Subcutaneous adipose tissue (tissue), 4 donors: ENCODE data around the gene FSTL4. TPM values are rescaled to one million over a fixed set of nuclear protein-coding genes. Genes with fewer than 3 reads are reported as not detected.

Experiments used
- CTCF ChIP-seq: fragments of 450-650 bp; IDR thresholded peaks from one replicate; pipeline ENCODE4 v1.5.1; 2016; ENCODE audit warnings: low read depth, mild to moderate bottlenecking, control low read depth, antibody characterized with exemption, moderate library complexity
- total RNA-seq, 4 donors: library from RNA; depleted of rRNA; stranded (reverse); fragments of >200 nt; gene quantifications; one replicate each; pipeline ENCODE4 v1.1.0, GENCODE V29; 2016

FSTL4 gene
- total RNA-seq, 4 donors from 2014 or later, result not detected

DNA sequence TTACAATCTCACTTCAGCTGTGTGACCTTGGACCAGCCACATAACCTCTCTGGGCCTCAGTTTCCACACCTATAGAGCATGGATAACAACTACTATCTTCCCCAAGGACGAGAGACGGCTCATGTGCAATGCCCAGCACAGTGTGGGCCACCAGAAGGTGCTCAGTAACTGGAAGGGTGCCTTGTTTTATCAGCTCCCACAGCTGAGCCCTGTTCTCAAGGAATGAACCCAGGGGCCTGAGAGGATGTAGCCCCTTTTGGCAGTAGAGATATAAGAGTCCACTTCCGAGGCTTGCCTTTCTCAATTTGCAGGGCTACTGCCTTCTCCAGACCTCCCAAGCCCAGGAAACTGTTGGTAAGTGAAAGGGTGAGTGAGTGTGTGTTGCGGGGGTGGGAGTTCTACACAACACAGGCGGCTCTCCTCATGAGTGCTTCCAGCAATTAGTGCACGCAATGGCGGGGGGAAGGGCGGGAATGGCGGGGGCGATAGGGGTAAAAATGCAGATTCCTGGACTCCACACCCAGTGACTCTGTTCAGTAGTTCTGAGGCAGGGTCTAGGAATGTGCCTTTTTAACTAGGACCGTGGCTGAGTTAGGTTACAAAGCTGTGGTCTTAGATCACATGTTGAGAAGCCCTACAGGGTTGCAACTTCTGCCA, 185.1 kb downstream of the FSTL4 start:
- TF ChIP-seq CTCF, result no peak

DNA sequence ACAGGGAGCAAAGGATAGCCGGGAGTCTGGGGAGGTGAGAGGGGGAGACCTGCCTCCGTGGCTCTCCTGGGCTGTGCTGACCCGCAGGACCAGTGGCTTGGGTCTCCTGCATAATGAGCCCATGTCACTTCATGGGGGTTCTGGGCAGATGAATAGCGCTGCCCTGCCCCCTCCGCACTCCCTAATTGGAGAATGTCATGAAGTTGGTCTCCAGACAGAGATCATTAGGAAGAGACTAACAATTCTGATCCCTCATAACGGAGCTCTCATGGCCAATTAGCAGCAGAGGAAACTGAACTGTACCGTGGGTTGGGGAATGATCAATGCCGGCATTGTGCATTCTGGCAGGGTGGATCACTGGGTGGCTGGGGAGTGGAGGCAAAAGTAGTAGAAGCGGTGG, 186.1 kb downstream of the FSTL4 start:
- no peak for TF ChIP-seq CTCF

DNA sequence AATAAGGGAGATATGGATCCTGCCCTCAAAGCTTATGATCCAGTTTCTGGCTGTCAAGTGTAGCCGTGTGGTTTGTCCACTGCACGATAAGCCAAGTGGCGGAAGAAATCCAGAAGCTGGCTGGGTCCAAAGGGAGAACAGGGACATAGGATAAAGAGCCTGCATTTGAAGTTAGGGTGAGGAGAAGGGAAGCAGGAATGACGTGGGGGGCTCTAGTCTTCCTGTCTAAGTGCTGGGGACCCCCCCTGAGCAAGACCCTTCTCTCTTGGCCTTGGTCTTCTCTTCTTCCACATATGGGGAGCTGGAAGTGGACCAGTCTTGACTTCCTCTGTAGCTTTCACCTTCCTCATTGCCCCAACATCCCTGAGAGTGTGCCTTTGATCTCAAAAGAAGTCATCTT, 186.6 kb downstream of the FSTL4 start:
- no peak for TF ChIP-seq CTCF

DNA sequence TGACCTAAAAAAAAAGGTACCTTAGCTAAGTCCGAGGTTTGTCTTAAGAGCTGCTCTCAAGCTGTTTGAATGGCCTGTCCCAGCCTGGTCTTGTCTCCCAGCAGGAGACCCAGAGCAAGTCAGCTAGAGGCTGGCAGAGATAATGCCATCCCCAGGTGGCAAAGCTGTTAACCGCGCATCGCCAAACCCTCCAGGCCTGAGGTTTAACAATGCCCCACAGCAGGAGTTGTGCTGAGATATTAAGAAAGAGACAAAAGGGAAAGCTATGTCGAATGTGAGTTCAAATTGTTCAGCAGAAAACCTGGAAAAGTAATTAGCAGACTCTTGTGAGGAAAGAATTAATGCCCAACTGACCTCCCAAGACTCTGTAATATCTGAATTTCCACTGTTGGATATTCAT, 187.1 kb downstream of the FSTL4 start:
- TF ChIP-seq CTCF, result no peak

GRCh38 chr5:133423618-133424282, 188.6 kb downstream of the FSTL4 start:
- TF ChIP-seq CTCF, result no peak

- no peak for TF ChIP-seq CTCF
These were observed 189.2 kb downstream of the FSTL4 start for GRCh38 chr5:133423011-133423617.

- no peak for TF ChIP-seq CTCF
These were observed 190.5 kb downstream of the FSTL4 start for GRCh38 chr5:133421806-133422205.
